Body of pancreas (tissue), 4 donors: ENCODE results near the gene HRH4. TPM values are rescaled to one million over a fixed set of nuclear protein-coding genes. Genes with fewer than 3 reads are reported as not detected.

Experiments
- ATAC-seq: fragments of 150-250 bp; one replicate; pipeline ENCODE4 v1.9.1; 2016
- DNase-seq, 4 donors: peaks; one replicate each; pipeline ENCODE4 v3.0.0-alpha.2; 2019
- H3K27ac ChIP-seq, 4 donors: fragments of 200-600 bp; sonication (generic); 1 replicate in 3 of 4; 2 replicates in 1 of 4; pipeline versions ENCODE4 v1.5.1 to v1.6.1; 2016 to 2019; ENCODE audit warnings: mild to moderate bottlenecking in 1 of 4, mixed read lengths in 1 of 4, moderate library complexity in 1 of 4
- H3K27me3 ChIP-seq, 2 donors: fragments of 200-600 bp; sonication (generic); one replicate each; pipeline ENCODE4 v1.6.0; 2016; ENCODE audit warnings: mild to moderate bottlenecking in 1 of 2
- H3K36me3 ChIP-seq, 2 donors: fragments of 200-600 bp; sonication (generic); replicated peaks in 1 of 2; 2 replicates each; pipeline ENCODE4 v1.5.1; 2016; ENCODE audit warnings: low read depth in 2 of 2; ENCODE audit not compliant: insufficient read depth in 1 of 2
- H3K4me1 ChIP-seq: fragments of 200-600 bp; sonication (generic); one replicate; pipeline ENCODE4 v1.6.0; 2016
- H3K4me3 ChIP-seq, 2 donors: fragments of 200-600 bp; sonication (generic); 1 replicate in 1 of 2; 2 replicates in 1 of 2; pipeline ENCODE4 v1.5.1; 2016 to 2019
- H3K9me3 ChIP-seq, 3 donors: fragments of 200-600 bp; sonication (generic); 1 replicate in 2 of 3; 2 replicates in 1 of 3; pipeline ENCODE4 v1.5.1; 2016
- POLR2A ChIP-seq, 3 donors: fragments of 450-650 bp; IDR thresholded peaks; one replicate each; pipeline ENCODE4 v1.6.1; 2016; ENCODE audit warnings: antibody characterized with exemption in 3 of 3, mild to moderate bottlenecking in 2 of 3
- WGBS, 2 donors: methylation state at CpG; one replicate each; pipeline ENCODE4 v1.1.5; 2017; 5-methylcytosine and 5-hydroxymethylcytosine counted together
- intact Hi-C: fragments of 100-400 bp; cut with DNase I; formaldehyde crosslinking; loops from one replicate; pipeline ENCODE4 v1.15.1; 2023
- total RNA-seq, 2 donors: library from RNA; depleted of rRNA; stranded (reverse); fragments of >200 nt; gene quantifications; one replicate each; pipeline ENCODE4 v1.1.0, GENCODE V29; 2016
- TF ChIP-seq, protein P1 (sequence below), 7 experiments: fragments of 450-650 bp in 4 of 7; fragments of 200-600 bp in 3 of 7; sonication (generic) in 3 of 7; IDR thresholded peaks; one replicate each; pipeline ENCODE4 v1.5.1; 2016 to 2019; ENCODE audit warnings: antibody characterized with exemption in 7 of 7

HRH4 gene
- total RNA-seq, 2 donors from 2014 or later: not detected

DNA sequence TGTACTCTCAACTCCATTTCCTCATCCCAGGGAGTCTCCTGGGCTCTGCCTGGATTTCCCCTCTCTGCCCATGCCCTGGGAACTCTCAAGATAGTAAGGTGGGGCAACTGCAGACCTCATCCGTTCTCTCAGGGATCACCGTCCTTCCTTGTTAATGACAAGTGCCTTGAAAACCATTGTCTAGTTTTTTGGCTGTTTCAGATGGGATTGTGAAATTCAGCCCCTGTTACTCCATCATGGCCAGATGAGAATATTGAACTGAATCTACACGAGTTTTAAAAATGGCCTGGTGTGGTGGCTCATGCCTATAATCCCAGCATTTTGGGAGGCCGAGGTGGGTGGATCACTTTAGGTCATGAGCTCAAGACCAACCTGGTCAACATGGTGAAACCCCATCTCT lies 665 bp upstream of the HRH4 start:
- no peaks in the 10 kb centered on the region for H3K9me3 ChIP-seq
- no peak overlapping the region for H3K4me3 ChIP-seq
- no peak overlapping the region for H3K27ac ChIP-seq
- no peaks in the 10 kb centered on the region for H3K4me1 ChIP-seq
- no peak for ATAC-seq
- no peak for DNase-seq
- TF ChIP-seq POLR2A (IDR thresholded peaks at IDR 0.05): no peak
- TF ChIP-seq, protein P1, sequence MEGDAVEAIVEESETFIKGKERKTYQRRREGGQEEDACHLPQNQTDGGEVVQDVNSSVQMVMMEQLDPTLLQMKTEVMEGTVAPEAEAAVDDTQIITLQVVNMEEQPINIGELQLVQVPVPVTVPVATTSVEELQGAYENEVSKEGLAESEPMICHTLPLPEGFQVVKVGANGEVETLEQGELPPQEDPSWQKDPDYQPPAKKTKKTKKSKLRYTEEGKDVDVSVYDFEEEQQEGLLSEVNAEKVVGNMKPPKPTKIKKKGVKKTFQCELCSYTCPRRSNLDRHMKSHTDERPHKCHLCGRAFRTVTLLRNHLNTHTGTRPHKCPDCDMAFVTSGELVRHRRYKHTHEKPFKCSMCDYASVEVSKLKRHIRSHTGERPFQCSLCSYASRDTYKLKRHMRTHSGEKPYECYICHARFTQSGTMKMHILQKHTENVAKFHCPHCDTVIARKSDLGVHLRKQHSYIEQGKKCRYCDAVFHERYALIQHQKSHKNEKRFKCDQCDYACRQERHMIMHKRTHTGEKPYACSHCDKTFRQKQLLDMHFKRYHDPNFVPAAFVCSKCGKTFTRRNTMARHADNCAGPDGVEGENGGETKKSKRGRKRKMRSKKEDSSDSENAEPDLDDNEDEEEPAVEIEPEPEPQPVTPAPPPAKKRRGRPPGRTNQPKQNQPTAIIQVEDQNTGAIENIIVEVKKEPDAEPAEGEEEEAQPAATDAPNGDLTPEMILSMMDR (IDR thresholded peaks at IDR 0.05): no peak
- no peaks in the 10 kb centered on the region for H3K27me3 ChIP-seq
- 69 to 89% methylated on average over 3 to 4 of the region's 4 CpGs for WGBS, 2 donors
- no peaks in the 10 kb centered on the region for H3K36me3 ChIP-seq
- intact Hi-C loops: no loop called here

DNA sequence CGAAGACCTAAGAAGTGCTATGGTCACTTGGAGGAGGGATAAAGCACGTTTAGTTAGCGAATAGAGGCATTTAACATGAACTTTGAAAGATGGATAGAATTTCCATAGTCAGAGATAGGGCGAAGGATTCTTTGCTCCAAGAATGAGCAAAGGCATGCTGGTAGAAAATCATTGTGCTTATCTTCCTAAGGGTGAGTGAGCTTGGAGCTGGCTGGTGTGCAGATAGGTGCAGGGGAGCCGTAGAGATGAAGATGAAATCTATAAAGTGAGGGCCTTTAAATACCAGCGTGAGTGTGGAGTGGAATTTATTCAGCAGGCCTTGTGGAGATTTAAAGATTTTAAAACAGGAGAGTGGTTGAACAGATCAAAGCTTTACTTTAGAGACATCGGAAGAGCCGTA lies 1.6 kb downstream of the HRH4 start:
- Histone ChIP-seq H3K36me3 (no peaks in the 10 kb centered on the region), H3K27ac (no peak overlapping the region), H3K27me3 (no peaks in the 10 kb centered on the region), H3K9me3 (no peaks in the 10 kb centered on the region), H3K4me3 (no peak overlapping the region), H3K4me1 (no peaks in the 10 kb centered on the region)
- DNase-seq (no peak), ATAC-seq (no peak)
- 82 to 87% methylated on average over 8 of the region's 8 CpGs for WGBS, 2 donors
- intact Hi-C loops: no loop called here
- no peak for TF ChIP-seq POLR2A (IDR thresholded peaks at IDR 0.05)
- TF ChIP-seq, protein P1 (IDR thresholded peaks at IDR 0.05): no peak

DNA sequence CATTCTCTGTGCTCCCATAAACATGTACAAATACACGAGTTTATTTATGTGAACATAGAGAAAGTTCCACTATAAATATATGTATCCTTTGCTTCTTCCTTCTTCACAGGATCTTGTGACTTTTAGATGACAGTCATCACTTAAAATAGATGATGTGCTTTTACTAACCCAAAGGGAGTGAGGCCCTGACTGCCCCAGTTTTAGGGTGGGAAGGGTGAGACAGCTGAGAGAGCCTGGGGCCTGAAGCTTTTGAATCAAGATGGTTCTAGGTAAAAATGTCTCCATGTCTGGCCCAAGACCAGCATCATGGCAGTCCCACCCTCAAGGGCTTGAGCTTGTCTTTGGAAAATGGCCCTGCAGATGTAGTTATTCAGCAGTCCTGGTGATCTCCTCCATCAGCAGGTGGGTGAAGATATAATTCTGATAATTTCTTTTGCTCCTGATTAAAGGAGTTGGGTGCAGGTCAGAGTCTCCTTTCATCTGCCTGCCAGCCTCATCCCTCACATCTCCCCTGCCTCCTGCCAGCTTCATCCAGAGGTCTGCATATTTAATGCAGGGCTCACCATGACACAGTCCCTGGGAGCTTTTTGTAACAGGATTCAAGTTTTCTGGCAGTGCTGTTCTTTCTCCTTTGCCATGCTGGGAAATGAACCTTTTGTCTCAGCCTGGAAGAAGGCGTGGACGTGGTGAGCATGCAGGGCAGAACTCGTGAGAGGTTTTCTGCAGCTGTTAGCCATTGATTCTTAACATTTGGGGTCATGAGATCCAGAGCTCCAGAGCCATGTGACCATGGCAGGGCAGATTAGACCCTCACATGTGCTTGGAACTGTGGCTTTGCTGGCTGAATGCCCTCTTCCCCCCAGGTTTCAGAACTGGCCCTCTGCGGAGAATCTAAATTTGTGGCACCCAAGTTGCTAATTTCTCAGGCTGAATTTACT lies 2.7 kb downstream of the HRH4 start:
- Histone ChIP-seq H3K27me3 (no peaks in the 10 kb centered on the region), H3K4me1 (no peaks in the 10 kb centered on the region), H3K9me3 (no peaks in the 10 kb centered on the region), H3K27ac (no peak overlapping the region), H3K36me3 (no peaks in the 10 kb centered on the region), H3K4me3 (no peak overlapping the region)
- DNase-seq: no peak
- ATAC-seq: no peak
- WGBS, 2 donors: 72 to 74% methylated on average over 5 of the region's 5 CpGs
- TF ChIP-seq, protein P1 (IDR thresholded peaks at IDR 0.05): no peak
- TF ChIP-seq POLR2A (IDR thresholded peaks at IDR 0.05): no peak
- intact Hi-C loops: no loop called here

DNA sequence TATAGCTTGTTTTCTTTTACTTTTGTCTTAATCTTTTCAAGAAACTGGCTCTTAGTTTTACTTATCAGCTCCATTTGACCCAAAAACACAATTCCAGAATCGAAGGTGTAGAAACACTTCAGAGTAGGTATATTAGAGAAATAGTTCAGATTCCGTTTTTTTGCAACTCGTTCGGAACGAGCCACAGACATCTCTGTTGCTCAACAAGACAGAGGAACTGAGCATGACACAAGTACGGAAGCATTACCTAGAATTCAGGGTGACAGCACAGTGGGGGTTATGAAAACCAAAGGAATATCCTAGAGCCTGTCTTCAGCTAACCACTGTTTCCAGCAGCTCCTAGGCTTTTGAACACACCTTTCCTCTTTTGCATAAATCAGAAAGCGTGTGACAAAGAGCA lies 5.0 kb downstream of the HRH4 start:
- no peaks in the 10 kb centered on the region for H3K9me3 ChIP-seq
- intact Hi-C loops: no loop called here
- no peaks in the 10 kb centered on the region for H3K36me3 ChIP-seq
- WGBS, 2 donors: 63 to 75% methylated on average over 7 of the region's 7 CpGs
- TF ChIP-seq POLR2A (IDR thresholded peaks at IDR 0.05): no peak
- TF ChIP-seq, protein P1 (IDR thresholded peaks at IDR 0.05): no peak
- no peaks in the 10 kb centered on the region for H3K4me1 ChIP-seq
- H3K4me3 ChIP-seq: no peak overlapping the region
- ATAC-seq: no peak
- no peak overlapping the region for H3K27ac ChIP-seq
- no peaks in the 10 kb centered on the region for H3K27me3 ChIP-seq
- DNase-seq: no peak

DNA sequence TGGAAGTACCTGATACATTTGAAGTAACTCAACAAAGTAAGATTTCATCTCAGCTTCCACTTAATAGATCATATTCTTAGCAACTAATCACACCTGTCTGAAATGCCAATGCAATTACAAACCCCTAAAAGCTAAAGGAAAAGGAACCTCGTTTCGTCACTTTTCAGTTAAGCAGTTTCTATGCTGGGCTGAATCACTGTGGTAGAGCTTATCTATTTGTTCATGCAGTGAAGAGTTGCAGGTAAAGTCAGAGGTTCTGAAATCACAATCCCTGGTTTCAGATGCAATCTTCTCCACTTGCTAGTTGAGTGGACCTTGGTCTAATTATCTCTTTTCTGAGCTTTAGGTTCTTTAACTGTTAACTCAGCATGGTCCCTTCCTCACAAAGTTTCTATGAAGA lies 6.3 kb downstream of the HRH4 start:
- Histone ChIP-seq H3K9me3 (no peaks in the 10 kb centered on the region), H3K27me3 (no peaks in the 10 kb centered on the region), H3K4me1 (no peaks in the 10 kb centered on the region), H3K27ac (no peak overlapping the region), H3K36me3 (no peaks in the 10 kb centered on the region), H3K4me3 (no peak overlapping the region)
- TF ChIP-seq, protein P1 (IDR thresholded peaks at IDR 0.05): no peak
- no peak for TF ChIP-seq POLR2A (IDR thresholded peaks at IDR 0.05)
- 50 to 66% methylated on average over 2 of the region's 2 CpGs for WGBS, 2 donors
- ATAC-seq (no peak), DNase-seq (no peak)
- intact Hi-C loops: no loop called here
